Bronchial epithelial cell (primary cell): Measurements from ENCODE around the gene GALR1. TPM values are rescaled to one million over a fixed set of nuclear protein-coding genes. Genes with fewer than 3 reads are reported as not detected.
"Not testable (repeated sequence)": the region's sequence is repeated elsewhere in the genome, so short reads cannot be mapped to it uniquely, and the experiment has no call there.

ENCODE experiments used
- DNase-seq: peaks from one replicate; pipeline ENCODE4 v3.0.0-alpha.2; 2010; ENCODE audit warnings: low read depth
- FAIRE-seq: peaks from 2 replicates; lab custom pipeline; 2011; peaks lifted over from hg19 to GRCh38; lab: Jason Lieb, UNC
- H3K27me3 ChIP-seq: 2 replicates; pipeline ENCODE4 v1.5.1; 2011; ENCODE audit warnings: low read length; ENCODE audit not compliant: control insufficient read depth, insufficient read depth
- H3K36me3 ChIP-seq: 2 replicates; pipeline ENCODE4 v1.5.1; 2011; ENCODE audit warnings: low read length; ENCODE audit not compliant: control insufficient read depth, insufficient read depth
- H3K4me3 ChIP-seq: 2 replicates; pipeline ENCODE4 v1.5.1; 2011; ENCODE audit warnings: mild to moderate bottlenecking, low read depth, low read length, control low read depth
- total RNA-seq: library from RNA; depleted of rRNA; stranded (reverse); fragments of >200 nt; gene quantifications from 2 replicates; pipeline ENCODE4 v1.2.1, GENCODE V29; 2014
- TF ChIP-seq, protein P1 (sequence below): IDR thresholded peaks from 2 replicates; pipeline ENCODE4 v1.5.1; 2011; ENCODE audit warnings: mild to moderate bottlenecking, moderate library complexity, low read length, control low read depth, inconsistent platforms; ENCODE audit not compliant: insufficient read depth, severe bottlenecking

Gene GALR1
- total RNA-seq, 1 donor from 2014 or later = not detected

DNA sequence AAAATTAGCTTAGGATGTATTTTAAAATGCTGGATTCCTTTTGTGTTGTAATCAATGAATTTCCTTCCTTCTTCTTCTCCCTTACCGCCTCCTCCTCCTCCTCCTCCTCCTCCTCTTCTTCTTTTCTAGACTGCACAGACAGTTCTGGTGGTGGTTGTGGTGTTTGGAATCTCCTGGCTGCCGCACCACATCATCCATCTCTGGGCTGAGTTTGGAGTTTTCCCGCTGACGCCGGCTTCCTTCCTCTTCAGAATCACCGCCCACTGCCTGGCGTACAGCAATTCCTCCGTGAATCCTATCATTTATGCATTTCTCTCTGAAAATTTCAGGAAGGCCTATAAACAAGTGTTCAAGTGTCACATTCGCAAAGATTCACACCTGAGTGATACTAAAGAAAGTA is 18.8 kb downstream of the GALR1 start:
- no peak overlapping the region for H3K4me3 ChIP-seq
- TF ChIP-seq, protein P1, sequence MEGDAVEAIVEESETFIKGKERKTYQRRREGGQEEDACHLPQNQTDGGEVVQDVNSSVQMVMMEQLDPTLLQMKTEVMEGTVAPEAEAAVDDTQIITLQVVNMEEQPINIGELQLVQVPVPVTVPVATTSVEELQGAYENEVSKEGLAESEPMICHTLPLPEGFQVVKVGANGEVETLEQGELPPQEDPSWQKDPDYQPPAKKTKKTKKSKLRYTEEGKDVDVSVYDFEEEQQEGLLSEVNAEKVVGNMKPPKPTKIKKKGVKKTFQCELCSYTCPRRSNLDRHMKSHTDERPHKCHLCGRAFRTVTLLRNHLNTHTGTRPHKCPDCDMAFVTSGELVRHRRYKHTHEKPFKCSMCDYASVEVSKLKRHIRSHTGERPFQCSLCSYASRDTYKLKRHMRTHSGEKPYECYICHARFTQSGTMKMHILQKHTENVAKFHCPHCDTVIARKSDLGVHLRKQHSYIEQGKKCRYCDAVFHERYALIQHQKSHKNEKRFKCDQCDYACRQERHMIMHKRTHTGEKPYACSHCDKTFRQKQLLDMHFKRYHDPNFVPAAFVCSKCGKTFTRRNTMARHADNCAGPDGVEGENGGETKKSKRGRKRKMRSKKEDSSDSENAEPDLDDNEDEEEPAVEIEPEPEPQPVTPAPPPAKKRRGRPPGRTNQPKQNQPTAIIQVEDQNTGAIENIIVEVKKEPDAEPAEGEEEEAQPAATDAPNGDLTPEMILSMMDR = no peak
- no peak for DNase-seq
- H3K36me3 ChIP-seq = no peaks in the 10 kb centered on the region
- no peaks in the 10 kb centered on the region for H3K27me3 ChIP-seq
- FAIRE-seq = no peak

DNA sequence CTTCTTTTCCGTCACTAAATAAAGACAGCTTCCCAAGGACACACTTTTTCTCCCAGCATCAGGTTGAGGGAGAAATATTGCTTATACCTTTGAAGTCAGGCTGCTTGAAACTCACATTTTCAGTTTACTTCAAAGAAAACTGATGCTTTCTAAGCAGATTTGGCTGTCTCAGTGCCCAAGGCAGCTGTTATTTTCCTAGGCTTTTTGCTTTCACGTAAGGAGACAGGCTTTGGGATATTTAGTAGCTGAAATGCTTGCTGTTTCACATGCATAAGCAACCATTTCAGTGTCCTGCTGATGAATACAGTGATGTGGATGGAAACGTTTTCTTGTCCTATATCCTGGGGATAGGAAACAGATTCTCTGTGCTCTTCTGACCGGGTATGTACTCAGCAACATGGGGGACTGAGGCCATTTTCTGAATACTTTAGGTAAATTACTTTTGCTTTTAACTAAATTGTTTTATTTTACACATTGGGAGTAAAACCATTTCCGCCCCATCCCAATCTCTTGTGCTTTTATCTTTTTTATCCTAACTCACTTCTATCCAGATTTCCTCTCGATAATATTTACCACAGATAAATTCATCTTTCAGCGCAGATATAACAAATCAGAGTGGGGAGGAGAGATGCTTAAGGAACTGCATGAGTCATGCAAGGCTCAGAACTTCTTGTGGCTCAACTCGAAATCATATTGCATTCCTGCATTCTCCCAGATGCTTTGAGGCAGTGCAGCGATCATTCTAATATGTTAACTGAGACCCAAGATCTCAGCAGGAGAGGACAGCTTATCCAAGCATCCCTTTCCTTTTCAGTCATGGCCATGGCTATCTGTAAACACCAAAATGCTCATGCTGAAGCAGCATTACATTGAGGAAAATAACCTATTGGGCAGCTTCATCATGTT is 22.2 kb downstream of the GALR1 start:
- peak; percentile 7 for DNase-seq
- H3K27me3 ChIP-seq = no peaks in the 10 kb centered on the region
- no peak overlapping the region for H3K4me3 ChIP-seq
- TF ChIP-seq, protein P1 = no peak
- no peaks in the 10 kb centered on the region for H3K36me3 ChIP-seq
- FAIRE-seq = no peak

DNA sequence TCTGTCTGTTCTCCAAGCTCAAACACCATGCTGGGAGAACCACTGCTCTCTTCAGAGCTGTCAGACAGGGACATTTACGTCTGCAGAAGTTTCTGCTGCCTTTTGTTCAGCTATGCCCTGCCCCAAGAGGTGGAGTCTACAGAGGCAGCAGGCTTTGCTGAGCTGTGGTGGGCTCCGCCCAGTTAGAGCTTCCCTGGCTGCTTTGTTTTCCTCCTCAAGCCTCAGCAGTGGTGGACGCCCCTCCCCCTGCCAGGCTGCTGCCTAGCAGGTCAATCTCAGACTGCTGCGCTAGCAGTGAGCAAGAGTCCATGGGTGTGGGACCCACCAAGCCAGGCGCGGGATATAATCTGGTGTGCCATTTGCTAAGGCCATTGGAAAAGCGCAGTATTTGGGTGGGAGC is 41.2 kb downstream of the GALR1 start:
- DNase-seq, FAIRE-seq, H3K36me3 ChIP-seq, H3K4me3 ChIP-seq, H3K27me3 ChIP-seq: not testable (repeated sequence)

DNA sequence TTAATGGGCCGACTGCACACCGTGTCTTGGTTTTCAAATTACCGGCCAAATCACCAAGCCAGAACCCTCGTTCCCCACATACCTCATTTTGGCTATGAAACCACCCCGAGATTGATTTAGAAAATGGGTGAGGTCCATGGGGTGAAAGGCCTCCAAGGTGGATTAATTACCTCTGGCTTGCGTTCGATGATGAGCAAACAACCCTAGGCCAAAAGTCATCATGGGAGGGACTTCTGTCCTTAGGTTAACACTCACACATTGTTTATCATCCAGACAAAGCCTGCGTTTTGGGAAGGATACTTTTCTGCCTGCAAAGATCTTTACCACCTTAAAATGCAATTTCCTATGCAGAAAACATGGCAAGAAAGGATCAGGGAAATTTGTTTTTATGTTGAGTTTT is 48.5 kb downstream of the GALR1 start:
- no peak overlapping the region for H3K4me3 ChIP-seq
- H3K27me3 ChIP-seq = no peaks in the 10 kb centered on the region
- no peak for FAIRE-seq
- H3K36me3 ChIP-seq = no peaks in the 10 kb centered on the region
- DNase-seq = no peak
- TF ChIP-seq, protein P1 = no peak

DNA sequence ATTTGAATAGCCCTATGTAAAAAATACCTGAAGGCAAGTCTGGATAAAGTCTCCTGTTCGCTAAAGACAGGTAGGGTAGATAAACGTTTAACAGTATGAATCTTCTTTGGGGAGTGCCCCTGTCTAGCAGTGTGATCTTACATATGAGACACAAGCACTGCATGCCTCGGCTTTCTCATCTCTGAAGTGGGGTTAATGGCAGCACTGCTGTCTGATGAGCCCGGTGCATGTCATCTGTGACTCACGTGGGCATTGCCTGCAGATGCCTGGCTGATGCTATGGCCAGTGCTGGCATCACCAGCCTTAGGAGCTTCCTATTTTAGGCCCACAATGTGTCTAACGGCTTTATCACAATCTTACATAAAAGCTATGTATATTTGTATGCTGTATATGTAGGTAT is 50.1 kb downstream of the GALR1 start:
- H3K36me3 ChIP-seq = no peaks in the 10 kb centered on the region
- no peak for FAIRE-seq
- H3K4me3 ChIP-seq = no peak overlapping the region
- H3K27me3 ChIP-seq = no peaks in the 10 kb centered on the region
- TF ChIP-seq, protein P1 = no peak
- no peak for DNase-seq

DNA sequence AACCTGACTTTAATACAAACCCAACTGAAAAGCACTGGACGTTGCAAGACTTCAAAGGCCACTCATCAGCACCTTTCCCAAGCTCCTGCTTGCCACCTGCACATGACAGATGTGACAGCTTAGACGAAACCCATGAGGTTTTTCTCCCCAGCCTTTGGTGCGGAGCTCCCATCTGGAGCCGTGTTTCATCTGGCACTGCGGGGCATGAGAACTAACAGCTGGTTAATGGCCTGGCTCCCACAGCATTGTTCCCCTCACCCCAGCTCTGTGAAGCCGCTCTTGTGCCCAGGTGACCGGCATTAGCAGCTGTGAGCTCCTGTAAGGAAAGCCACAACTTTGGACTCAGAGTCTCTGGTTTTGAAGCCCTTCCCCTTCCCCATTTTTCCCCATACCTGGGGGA is 50.9 kb downstream of the GALR1 start:
- TF ChIP-seq, protein P1 = no peak

More for the DNA sequence above, 50.9 kb downstream of the GALR1 start:
- Histone ChIP-seq H3K4me3 (no peak overlapping the region), H3K27me3 (no peaks in the 10 kb centered on the region), H3K36me3 (no peaks in the 10 kb centered on the region)
- FAIRE-seq (no peak), DNase-seq (no peak)
